ENCODE results near the gene SLC25A53. TPM values are rescaled to one million over a fixed set of nuclear protein-coding genes. Genes with fewer than 3 reads are reported as not detected.

The SLC25A53 gene
- 3.1 TPM for polyA plus RNA-seq (2012; ENCODE audit: insufficient read length, low read depth)

DNA sequence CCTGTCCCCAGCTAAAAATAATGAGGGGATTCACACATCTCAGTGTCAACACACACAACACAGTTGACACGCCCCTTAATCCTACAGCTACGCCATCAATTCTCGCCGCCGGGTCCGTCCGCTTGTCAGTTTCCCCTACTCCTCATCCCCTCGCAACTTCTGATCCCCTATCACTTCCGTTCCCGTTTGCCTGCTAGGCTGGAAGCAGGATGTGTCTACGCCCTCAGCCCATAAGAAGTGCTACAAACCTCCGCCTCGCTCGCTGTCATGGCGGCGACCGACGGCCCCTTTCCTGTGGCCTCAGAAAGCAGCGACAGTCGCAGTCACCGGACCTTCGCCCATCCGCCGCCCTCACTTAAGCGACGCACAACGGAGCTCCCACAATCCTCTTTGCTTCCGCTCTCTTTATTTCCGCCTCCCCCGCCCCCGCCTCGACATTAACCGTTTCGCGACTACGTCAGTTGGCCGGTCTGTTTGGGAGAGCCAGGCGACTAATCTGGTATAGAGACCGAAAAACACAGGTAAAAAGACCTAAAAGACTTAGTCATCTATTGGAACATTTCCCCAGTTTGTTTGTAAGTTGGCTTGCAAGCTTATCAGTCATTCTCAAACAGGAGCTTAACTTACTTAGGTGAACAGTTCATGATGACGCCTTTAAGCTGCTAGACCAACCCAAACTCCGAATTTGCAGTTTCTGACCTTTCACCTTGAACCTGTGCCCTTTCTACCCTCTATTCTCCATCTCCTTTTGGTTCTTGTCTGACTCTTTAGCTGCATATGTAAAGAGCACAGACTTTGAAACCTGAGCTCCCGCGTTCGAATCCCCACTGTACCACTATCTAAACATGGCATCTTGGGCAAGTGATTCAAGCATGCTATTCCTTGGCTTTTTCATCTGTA, at the start of gene SLC25A53:
Gene SLC25A53 (minus strand): TSS at position 380 of the 900 bp plus-strand sequence. CDS start 51,752 bp downstream, outside the sequence.
- peak; percentile 68; the same call in 1 of the 2 replicates for TF ChIP-seq POLR2AphosphoS5 (IDR thresholded peaks at IDR 0.05; ENCODE audit: low read depth, low read length)
- TF ChIP-seq REST (IDR thresholded peaks at IDR 0.05; ENCODE audit: insufficient read depth in 1 of 2, low read depth in 2 of 2, low read length in 2 of 2): 0 out of 4 replicates have a peak, but pooled peaks of 1 of the 2 experiments have one; percentile 16
- TF ChIP-seq FOXP2 (optimal IDR thresholded peaks at IDR 0.05; ENCODE audit: borderline replicate concordance, extremely low read depth, extremely low read length, insufficient read depth): peak; percentile 21
- TF ChIP-seq TAF1 (IDR thresholded peaks at IDR 0.05; ENCODE audit: borderline replicate concordance, insufficient read depth, low read length): 0 out of 2 replicates have a peak, but pooled peaks have one; percentile 17
- peak; percentile 57; the same call in 1 of the 2 replicates for TF ChIP-seq SIN3A (IDR thresholded peaks at IDR 0.05; ENCODE audit: borderline replicate concordance, insufficient read depth, low read length)

GRCh38 chrX:104205548-104205947, 48.7 kb upstream of the SLC25A53 start:
- TF ChIP-seq POLR2AphosphoS5 (IDR thresholded peaks at IDR 0.05; ENCODE audit: low read depth, low read length) (no peak), TAF1 (IDR thresholded peaks at IDR 0.05; ENCODE audit: borderline replicate concordance, insufficient read depth, low read length) (no peak), REST (IDR thresholded peaks at IDR 0.05; ENCODE audit: insufficient read depth in 1 of 2, low read depth in 2 of 2, low read length in 2 of 2) (no peak), SIN3A (IDR thresholded peaks at IDR 0.05; ENCODE audit: borderline replicate concordance, insufficient read depth, low read length) (no peak), FOXP2 (optimal IDR thresholded peaks at IDR 0.05; ENCODE audit: borderline replicate concordance, extremely low read depth, extremely low read length, insufficient read depth) (no peak)

- no peak for TF ChIP-seq TAF1 (IDR thresholded peaks at IDR 0.05; ENCODE audit: borderline replicate concordance, insufficient read depth, low read length)
- no peak for TF ChIP-seq FOXP2 (optimal IDR thresholded peaks at IDR 0.05; ENCODE audit: borderline replicate concordance, extremely low read depth, extremely low read length, insufficient read depth)
- no peak for TF ChIP-seq POLR2AphosphoS5 (IDR thresholded peaks at IDR 0.05; ENCODE audit: low read depth, low read length)
- TF ChIP-seq SIN3A (IDR thresholded peaks at IDR 0.05; ENCODE audit: borderline replicate concordance, insufficient read depth, low read length): no peak
- no peak for TF ChIP-seq REST (IDR thresholded peaks at IDR 0.05; ENCODE audit: insufficient read depth in 1 of 2, low read depth in 2 of 2, low read length in 2 of 2)
Measured at GRCh38 chrX:104195489-104196084, 38.8 kb upstream of the SLC25A53 start.

DNA sequence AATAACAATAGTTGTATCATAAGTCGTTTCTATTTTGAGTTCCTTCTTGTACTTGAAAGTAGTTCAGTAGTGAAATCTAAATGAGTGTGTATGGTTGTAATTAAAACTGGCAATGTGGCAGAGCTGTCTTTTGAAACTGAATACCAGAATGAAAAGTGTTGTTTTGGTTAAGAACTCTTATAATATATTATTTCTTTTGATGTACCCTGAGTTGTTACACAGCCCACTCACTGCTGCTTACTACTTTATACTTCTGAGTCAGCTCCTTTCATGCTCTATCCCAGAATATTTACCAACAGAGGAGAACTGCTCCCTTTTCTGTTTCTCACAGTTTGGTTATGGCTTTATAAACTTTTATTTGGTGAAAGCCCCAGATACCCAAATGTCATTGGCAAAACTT, 38.2 kb upstream of the SLC25A53 start:
- TF ChIP-seq TAF1 (IDR thresholded peaks at IDR 0.05; ENCODE audit: borderline replicate concordance, insufficient read depth, low read length) (no peak), SIN3A (IDR thresholded peaks at IDR 0.05; ENCODE audit: borderline replicate concordance, insufficient read depth, low read length) (no peak), REST (IDR thresholded peaks at IDR 0.05; ENCODE audit: insufficient read depth in 1 of 2, low read depth in 2 of 2, low read length in 2 of 2) (no peak), POLR2AphosphoS5 (IDR thresholded peaks at IDR 0.05; ENCODE audit: low read depth, low read length) (no peak), FOXP2 (optimal IDR thresholded peaks at IDR 0.05; ENCODE audit: borderline replicate concordance, extremely low read depth, extremely low read length, insufficient read depth) (no peak)

Data from PFSK-1 (cell line).